AG09309 (cell line): ENCODE data around the gene TAS2R50.

ENCODE experiments used
- DNase-seq: peaks from one replicate; pipeline ENCODE4 v3.0.0-alpha.2; 2010; ENCODE audit warnings: low read depth
- H3K4me3 ChIP-seq: 2 replicates; pipeline ENCODE4 v1.5.1; 2011; ENCODE audit warnings: mild to moderate bottlenecking, low read depth, low read length, moderate library complexity; ENCODE audit not compliant: control insufficient read depth
- CTCF ChIP-seq: IDR thresholded peaks from 2 replicates; pipeline ENCODE4 v1.5.1; 2011; ENCODE audit warnings: mild to moderate bottlenecking, low read depth, low read length, inconsistent platforms; ENCODE audit not compliant: insufficient read depth, control insufficient read depth; ENCODE audit errors: missing control alignments

TAS2R50 gene

DNA sequence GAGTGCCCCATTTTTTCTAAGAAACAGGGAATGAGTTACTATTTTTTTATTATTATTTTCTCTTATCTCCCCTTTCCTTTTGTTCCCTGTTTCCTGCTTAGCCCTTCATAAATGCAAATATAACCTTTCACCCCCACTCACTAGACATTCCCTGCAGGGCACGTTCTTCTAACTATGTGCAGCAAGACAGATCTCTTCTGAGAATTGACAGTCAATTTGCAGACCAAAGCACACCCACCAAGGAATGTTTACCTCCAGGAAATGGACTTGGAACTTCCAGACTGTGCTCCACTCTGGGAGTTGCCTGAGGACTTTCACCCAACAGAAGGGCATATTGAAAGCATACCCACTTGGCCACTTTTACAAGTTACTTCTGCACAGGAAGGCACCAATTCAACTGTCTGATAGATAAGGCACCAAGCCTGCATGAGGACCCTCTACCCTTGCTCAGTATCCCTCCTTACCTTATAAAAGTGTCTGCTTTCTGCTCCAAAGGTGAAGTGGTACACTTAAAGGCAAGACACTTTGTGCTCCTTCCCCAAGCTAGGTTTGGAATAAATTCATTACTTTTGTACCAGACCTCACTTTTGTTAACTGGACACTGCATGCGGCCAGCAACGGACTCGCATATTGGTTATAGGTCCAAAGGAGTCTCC lies 29.2 kb upstream of the TAS2R50 start:
- no peak overlapping the region for H3K4me3 ChIP-seq
- DNase-seq = no peak
- no peak for TF ChIP-seq CTCF

- DNase-seq = no peak
- no peak for TF ChIP-seq CTCF
- no peak overlapping the region for H3K4me3 ChIP-seq
Measured at GRCh38 chr12:11014234-11014633, 27.5 kb upstream of the TAS2R50 start.

DNA sequence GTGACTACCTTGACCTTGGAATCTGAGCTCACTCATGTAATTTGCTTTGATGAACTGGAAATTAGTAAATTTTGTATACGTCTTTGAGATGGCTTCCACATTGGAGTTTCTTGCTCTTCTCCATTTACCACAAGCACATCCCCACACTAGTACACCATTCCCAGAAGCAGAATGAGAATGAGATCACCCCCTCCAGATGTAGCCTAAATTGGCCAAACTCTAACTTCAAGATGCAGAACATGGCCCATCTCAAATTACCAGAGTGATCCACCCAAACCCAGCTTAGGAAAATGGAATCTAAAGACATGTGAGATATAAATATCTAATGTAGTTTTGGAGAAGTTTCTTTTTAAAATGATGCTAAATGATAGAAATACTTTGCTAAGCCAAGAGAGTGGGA lies 20.9 kb upstream of the TAS2R50 start:
- DNase-seq = no peak
- TF ChIP-seq CTCF = no peak

DNA sequence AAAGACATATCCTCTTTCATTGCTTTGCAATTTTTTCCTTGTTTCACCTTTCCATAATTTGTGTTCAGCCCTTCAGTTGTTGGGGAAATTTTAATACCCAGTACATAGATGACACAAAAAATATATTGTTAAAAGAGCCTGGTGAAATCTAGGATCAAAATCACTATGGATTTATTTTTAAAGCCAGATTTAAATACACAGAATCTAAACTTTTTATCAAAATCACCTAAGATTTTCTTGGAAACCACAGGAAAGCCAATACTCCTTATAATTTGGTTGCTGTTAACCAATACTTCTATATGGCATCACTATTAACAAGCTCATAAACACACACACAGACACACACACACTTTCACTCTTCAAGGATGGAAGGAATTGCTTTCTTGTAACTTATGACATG lies 11.5 kb upstream of the TAS2R50 start, which contains the start of gene TAS2R20:
TSS of gene TAS2R20 (minus strand) at position 101 of the 400 bp plus-strand sequence. CDS start 429 bp downstream, outside the sequence.
- no peak for DNase-seq
- no peak within 1 kb of the TSS for H3K4me3 ChIP-seq
- TF ChIP-seq CTCF = no peak

More for the DNA sequence above, 20.9 kb upstream of the TAS2R50 start:
- no peak overlapping the region for H3K4me3 ChIP-seq

DNA sequence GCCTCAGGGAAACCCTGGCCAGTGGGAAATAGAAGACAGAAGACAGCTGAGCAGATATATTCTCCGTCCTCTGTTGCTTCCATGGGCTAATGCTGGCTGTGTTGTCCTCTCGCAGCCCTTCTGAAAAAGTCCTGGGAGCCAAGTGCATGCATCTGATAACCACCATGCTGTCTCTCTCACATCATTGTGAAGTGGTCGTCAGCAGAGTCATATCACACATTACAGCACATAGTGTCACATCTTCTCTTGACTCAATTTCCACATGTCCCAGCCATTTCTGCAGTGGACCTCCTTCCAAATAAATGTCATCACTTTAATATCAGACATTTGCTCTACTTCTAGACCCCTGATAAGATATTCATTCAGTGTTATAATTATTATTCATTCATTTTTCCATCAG lies 7.6 kb upstream of the TAS2R50 start:
- no peak overlapping the region for H3K4me3 ChIP-seq
- TF ChIP-seq CTCF = no peak
- no peak for DNase-seq

GRCh38 chr12:10989107-10989506 lies 2.4 kb upstream of the TAS2R50 start:
- no peak for TF ChIP-seq CTCF
- H3K4me3 ChIP-seq = no peak overlapping the region
- DNase-seq = no peak
